Adrenal gland (tissue), 12 donors: ENCODE measurements around the gene EML1. TPM values are rescaled to one million over a fixed set of nuclear protein-coding genes. Genes with fewer than 3 reads are reported as not detected.

ENCODE experiments used
- DNase-seq, 7 donors: peaks; one replicate each; pipeline ENCODE4 v3.0.0-alpha.2; 2019 to 2020
- H3K27ac ChIP-seq, 5 donors: fragments of 200-600 bp; sonication (generic) in 4 of 5; 1 replicate in 3 of 5; 2 replicates in 2 of 5; pipeline versions ENCODE4 v1.5.1 to v1.8.0; 2016 to 2020; ENCODE audit warnings: mild to moderate bottlenecking in 1 of 5
- H3K27me3 ChIP-seq: fragments of 200-600 bp; 2 replicates; pipeline ENCODE4 v1.8.0; 2021
- H3K36me3 ChIP-seq, 2 donors: fragments of 200-600 bp; replicated peaks in 1 of 2; 1 replicate in 1 of 2; 2 replicates in 1 of 2; pipeline versions ENCODE4 v1.5.1 to v1.8.0; 2018 to 2022
- H3K4me1 ChIP-seq, 2 donors: fragments of 200-600 bp; replicated peaks in 1 of 2; 1 replicate in 1 of 2; 2 replicates in 1 of 2; pipeline versions ENCODE4 v1.5.1 to v1.8.0; 2018 to 2021
- H3K4me3 ChIP-seq, 4 donors: fragments of 200-600 bp; sonication (generic) in 3 of 4; one replicate each; pipeline ENCODE4 v1.5.1; 2016 to 2018
- H3K9me3 ChIP-seq, 3 donors: fragments of 200-600 bp; sonication (generic) in 1 of 3; replicated peaks in 1 of 3; 1 replicate in 2 of 3; 2 replicates in 1 of 3; pipeline versions ENCODE4 v1.5.1 to v1.8.0; 2016 to 2021
- CTCF ChIP-seq, 6 experiments: fragments of 450-650 bp in 4 of 6; fragments of 200-600 bp in 2 of 6; sonication (generic) in 1 of 6; IDR thresholded peaks; 1 replicate in 5 of 6; 2 replicates in 1 of 6; pipeline versions ENCODE4 v1.5.1 to v1.8.0; 2016 to 2021; ENCODE audit warnings: antibody characterized with exemption in 6 of 6, mild to moderate bottlenecking in 2 of 6, moderate library complexity in 1 of 6
- POLR2A ChIP-seq, 2 donors: fragments of 450-650 bp; IDR thresholded peaks; one replicate each; pipeline ENCODE4 v1.6.1; 2017; ENCODE audit warnings: antibody characterized with exemption in 2 of 2, mild to moderate bottlenecking in 2 of 2, moderate library complexity in 1 of 2
- WGBS, 4 donors: extraction: QIAGEN DNeasy Blood & Tissue Kit in 2 of 4; methylation state at CpG; one replicate each; pipeline versions ENCODE4 v1.1.5 to v1.1.7; 2013 to 2017; 5-methylcytosine and 5-hydroxymethylcytosine counted together
- intact Hi-C, 2 donors: fragments of 100-400 bp; cut with DNase I; formaldehyde crosslinking; loops; one replicate each; pipeline versions ENCODE4 v1.14.1 to v1.15.0; 2022 to 2023
- polyA plus RNA-seq, 3 donors: library from polyadenylated mRNA; stranded (reverse); fragments of 200-250 nt in 2 of 3; fragments of 350-450 nt in 1 of 3; fragmentation: Illumina TruSeq in 1 of 3; extraction: RNeasy Lipid Tissue Mini Kit (QIAGEN cat#74804) in 1 of 3; gene quantifications; one replicate each; pipeline ENCODE4 v1.2.3, GENCODE V29; 2013 to 2014
- total RNA-seq, 9 donors: library from RNA; depleted of rRNA in 4 of 9; stranded (reverse); fragments of >200 nt in 4 of 9; fragments of 120-200 nt in 1 of 9; fragmentation: NEBNext Ultra II Directional in 1 of 9; extraction: Animal tissue kit (Norgen Biotek cat#: 25700) in 1 of 9; gene quantifications; one replicate each; pipeline versions ENCODE4 v1.1.0 to v1.2.4, GENCODE V29; 2013 to 2023
- donor health status: healthy with polysubstance abuse.
- donor health status: Bipolar disorder and iron deficiency.
- donor health status: DM: yes; HTN: yes; CAD: no.
- donor health status: DM: no; HTN: no; CAD: no.
- donor health status: DM: no; HTN: no; CAD: no.
- donor health status: DM: yes; HTN: yes; CAD: no.

The EML1 gene
- total and polyA plus RNA-seq, 12 donors = 5.5 to 59.5 (median 16.2) TPM

- H3K36me3 ChIP-seq = no peaks in the 10 kb centered on the region
- H3K27me3 ChIP-seq = no peaks in the 10 kb centered on the region
- DNase-seq = no peak
- no peaks in the 10 kb centered on the region for H3K4me1 ChIP-seq
- no peaks in the 10 kb centered on the region for H3K9me3 ChIP-seq
- 87 to 97% (median 94%) methylated on average over 9 of the region's 9 CpGs for WGBS, 4 donors
- no peak overlapping the region for H3K4me3 ChIP-seq
- intact Hi-C loops = no loop called here
- H3K27ac ChIP-seq = no peak overlapping the region
- no peak for TF ChIP-seq POLR2A (IDR thresholded peaks at IDR 0.05)
- no peak for TF ChIP-seq CTCF (IDR thresholded peaks at IDR 0.05)
Observed at GRCh38 chr14:99785426-99785825, 7.8 kb upstream of the EML1 start.

- H3K4me3 ChIP-seq = no peak overlapping the region
- no peaks in the 10 kb centered on the region for H3K27me3 ChIP-seq
- H3K36me3 ChIP-seq = no peaks in the 10 kb centered on the region
- H3K27ac ChIP-seq = no peak overlapping the region
- peaks cover 0 to 5% of the 10 kb centered on the region in 2 donors for H3K4me1 ChIP-seq
- no peaks in the 10 kb centered on the region for H3K9me3 ChIP-seq
- TF ChIP-seq POLR2A (IDR thresholded peaks at IDR 0.05) = no peak
- no peak for TF ChIP-seq CTCF (IDR thresholded peaks at IDR 0.05)
- intact Hi-C loops = no loop called here
- WGBS, 4 donors = 91 to 97% (median 93%) methylated on average over 7 to 8 of the region's 8 CpGs
- peak in 1 of 7 donors; percentile 33 for DNase-seq
Observed at GRCh38 chr14:99786511-99786989, 6.7 kb upstream of the EML1 start.

- Histone ChIP-seq H3K9me3 (no peaks in the 10 kb centered on the region), H3K27me3 (no peaks in the 10 kb centered on the region), H3K27ac (no peak overlapping the region), H3K4me3 (no peak overlapping the region), H3K36me3 (no peaks in the 10 kb centered on the region), H3K4me1 (peaks cover 6 to 16% of the 10 kb centered on the region in 2 donors)
- TF ChIP-seq CTCF (IDR thresholded peaks at IDR 0.05) (no peak), POLR2A (IDR thresholded peaks at IDR 0.05) (no peak)
- intact Hi-C loops = no loop called here
- DNase-seq = peak in 1 of 7 donors; percentile 15
- WGBS, 4 donors = 95 to 98% (median 95%) methylated on average over 6 of the region's 6 CpGs
Observed at GRCh38 chr14:99788713-99789112, 4.5 kb upstream of the EML1 start.

- H3K27ac ChIP-seq = no peak overlapping the region
- intact Hi-C loops = no loop called here
Observed at GRCh38 chr14:99789581-99789980, 3.6 kb upstream of the EML1 start.

More at GRCh38 chr14:99789581-99789980, 3.6 kb upstream of the EML1 start:
- Histone ChIP-seq H3K4me3 (no peak overlapping the region), H3K27me3 (no peaks in the 10 kb centered on the region), H3K9me3 (no peaks in the 10 kb centered on the region), H3K4me1 (peaks cover 6 to 25% of the 10 kb centered on the region in 2 donors), H3K36me3 (no peaks in the 10 kb centered on the region)
- WGBS, 4 donors = 46 to 51% (median 47%) methylated on average over 2 of the region's 2 CpGs
- DNase-seq = no peak
- TF ChIP-seq POLR2A (IDR thresholded peaks at IDR 0.05) (no peak), CTCF (IDR thresholded peaks at IDR 0.05) (no peak)
